ENCODE data around the gene ASPHD2. TPM values are rescaled to one million over a fixed set of nuclear protein-coding genes. Genes with fewer than 3 reads are reported as not detected.

Gene ASPHD2
- total RNA-seq, 1 donor from 2014 or later, result 18.5 TPM

DNA sequence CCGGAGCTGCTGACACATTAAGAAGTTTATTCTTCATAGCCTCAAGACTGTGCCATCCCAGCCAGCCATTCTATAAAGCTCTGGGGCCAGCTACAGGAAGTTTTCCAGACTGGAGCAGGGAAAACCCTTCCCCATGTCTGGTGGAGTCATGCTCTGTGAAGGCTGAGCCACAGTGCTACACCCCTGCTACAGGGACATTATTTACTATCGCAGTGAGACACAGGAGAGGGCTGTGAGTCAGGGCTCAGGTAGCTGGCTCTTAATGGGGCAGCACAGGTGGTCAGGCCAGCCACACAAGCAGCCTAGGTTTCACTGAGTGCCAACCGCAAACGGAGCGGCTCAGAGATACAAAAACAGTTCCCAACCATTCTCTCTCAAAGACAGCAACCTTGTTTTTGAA is 42.5 kb downstream of the ASPHD2 start:
- intact Hi-C loops (cut with micrococcal nuclease), result no loop called here

DNA sequence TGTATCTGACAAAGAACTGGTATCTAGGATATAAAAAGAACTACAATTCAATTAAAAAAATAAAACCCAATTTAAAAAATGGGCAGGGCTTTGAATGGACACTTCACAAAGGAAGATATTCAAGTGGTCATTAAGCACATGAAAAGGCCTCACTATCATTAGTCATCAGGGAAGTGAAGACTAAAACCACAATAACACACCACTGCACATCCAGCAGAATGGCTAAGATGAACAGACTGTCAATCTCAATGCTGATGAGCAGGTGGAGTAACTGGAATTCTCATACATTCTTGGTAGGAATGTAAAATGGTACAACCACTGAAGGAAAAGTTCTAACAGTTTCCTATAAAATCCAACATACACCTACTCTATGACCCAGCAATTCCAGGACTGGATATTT is 45.6 kb downstream of the ASPHD2 start:
- intact Hi-C loops (cut with micrococcal nuclease), result no loop called here

DNA sequence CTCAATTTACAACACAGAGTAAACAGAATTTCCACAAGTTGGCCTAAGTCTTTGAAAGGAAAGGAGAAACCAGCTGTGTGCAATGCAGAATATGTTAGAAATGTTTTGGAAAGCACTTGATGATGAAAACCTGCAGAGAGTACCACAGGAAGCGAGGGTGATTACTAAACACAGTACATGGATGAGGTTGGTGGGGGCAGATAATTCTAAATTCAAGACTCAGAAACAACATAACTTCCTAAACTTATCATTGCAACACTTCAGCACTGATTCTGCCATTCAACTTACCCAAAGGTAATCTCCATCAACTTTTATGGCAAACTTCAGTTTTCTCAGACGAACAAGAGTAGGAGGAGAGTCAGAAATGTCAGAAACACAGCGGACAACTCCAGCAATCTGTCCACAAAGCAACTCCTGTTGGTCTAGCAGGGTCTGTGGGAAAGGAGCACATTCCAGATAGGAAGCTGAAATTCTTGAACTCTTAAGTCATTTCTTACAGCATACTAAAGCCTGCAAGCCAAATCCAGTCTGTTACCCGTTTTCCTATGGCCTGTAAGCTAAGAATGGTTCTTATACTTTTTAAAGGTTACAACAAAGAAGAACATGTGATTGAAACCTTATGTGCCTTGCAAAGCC is 47.8 kb downstream of the ASPHD2 start:
- intact Hi-C loops (cut with micrococcal nuclease), result no loop called here

DNA sequence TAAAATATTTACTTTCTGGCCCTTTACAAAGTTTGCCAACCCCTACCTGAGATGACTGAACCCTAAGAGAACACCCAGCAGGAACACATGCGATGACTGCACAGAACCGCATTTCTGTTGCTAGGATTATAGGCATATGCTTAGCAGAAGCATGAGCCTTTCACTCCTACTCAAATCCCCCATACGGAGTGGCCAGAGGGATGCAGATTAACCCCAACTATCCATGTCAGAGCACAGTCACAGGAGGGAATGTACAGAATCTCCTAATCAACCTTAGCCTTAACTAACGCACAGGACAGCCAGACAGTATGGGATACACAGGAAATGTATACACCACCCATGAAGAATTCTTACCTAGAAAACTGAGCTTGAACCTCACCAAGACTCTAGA is 48.3 kb downstream of the ASPHD2 start:
- intact Hi-C loops (cut with micrococcal nuclease), result no loop called here

DNA sequence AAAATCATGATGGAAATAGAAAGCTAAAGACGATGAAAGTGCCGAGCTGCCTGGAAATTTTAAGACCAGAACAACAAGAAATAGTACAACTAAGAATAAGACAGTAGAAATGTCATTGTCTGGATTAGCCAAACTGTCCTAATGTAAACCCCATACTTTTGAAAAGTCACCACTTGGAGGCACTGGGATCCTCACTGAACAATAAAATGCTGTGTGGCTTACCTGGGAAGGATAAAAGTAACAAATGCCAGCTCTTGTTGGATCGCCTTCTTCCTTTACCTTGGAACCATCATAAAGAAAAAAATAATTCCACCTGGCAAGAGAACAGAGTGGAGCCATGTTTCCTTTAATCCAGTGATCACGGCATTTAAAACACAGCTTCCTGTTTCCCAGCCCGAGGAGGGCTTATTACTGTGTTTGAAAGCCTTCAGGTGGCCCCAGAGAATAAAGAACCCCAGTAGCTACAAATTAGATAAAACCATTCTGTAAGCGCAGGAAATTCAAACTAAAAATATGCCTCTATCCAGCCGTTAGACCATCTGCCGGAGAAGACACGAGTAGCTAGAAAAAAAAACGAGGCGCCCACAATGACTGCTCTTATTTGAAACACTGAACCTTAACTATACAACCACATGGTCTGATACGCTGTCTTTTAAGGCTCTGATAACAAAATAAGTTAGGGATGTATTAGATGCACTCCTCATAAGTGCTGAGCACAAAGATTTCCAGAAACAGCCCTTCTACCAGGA is 50.2 kb downstream of the ASPHD2 start:
- intact Hi-C loops (cut with micrococcal nuclease), result loop anchor here (1.0 kb wide), 1 partner anchor 48 kb away; no protein-coding TSS in a partner anchor

DNA sequence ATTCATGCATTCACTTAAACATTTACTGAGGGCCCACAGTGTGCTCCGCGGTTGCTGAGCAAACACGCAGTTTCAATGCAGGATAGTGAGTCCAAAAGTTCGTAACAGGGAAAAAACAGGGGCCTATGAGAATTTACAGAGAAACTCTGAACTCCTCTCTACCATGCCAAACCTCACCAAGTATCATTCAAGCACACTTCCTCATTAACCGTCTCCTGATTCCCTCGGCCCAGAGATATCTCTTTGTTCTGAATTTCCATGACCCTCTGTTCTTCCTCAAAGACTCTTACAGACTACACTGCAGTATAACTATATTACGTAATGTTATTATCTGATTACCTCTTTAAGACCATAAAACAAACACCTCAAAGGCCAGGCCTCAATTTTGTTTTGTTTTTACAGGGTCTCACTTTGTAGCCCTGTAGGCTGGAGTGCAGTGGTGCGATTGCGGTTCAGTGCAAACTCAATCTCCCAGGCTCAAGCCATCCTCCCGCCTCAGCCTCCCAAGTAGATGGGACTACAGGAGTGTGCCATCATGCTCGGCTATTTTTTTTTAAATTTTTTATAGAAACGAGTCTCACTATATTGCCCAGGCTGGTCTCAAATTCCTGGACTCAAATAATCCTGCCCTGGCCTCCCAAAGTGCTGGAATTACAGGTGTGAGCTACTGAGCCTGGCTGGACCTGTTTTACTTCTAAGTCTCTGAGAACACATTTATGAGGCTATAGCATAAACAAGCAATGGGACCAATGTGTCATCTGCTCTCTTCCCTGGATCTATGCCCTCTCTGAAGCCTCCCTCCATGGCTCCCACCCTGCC is 50.9 kb downstream of the ASPHD2 start:
- intact Hi-C loops (cut with micrococcal nuclease), result loop anchor here (1.0 to 10.0 kb wide), 4 partner anchors 49 to 1405 kb away; partner anchors contain the start of gene TPST2

DNA sequence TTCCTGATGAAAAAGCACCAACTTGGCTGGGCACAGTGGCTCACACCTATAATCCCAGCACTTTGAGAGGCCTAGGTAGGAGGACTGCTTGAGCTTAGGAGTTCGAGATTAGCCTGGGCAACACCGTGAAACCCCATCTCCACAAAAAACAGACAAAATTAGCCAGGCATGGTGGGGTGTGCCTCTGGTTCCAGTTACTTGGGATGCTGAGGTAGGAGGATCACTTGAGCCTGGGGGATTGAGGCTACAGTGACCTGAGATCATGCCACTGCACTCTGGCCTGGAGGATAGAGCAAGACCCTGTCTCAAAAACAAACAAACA is 51.5 kb downstream of the ASPHD2 start:
- intact Hi-C loops (cut with micrococcal nuclease), result loop anchor here (5.0 to 10.0 kb wide), 3 partner anchors 112 to 1406 kb away; partner anchors contain the start of gene TPST2

DNA sequence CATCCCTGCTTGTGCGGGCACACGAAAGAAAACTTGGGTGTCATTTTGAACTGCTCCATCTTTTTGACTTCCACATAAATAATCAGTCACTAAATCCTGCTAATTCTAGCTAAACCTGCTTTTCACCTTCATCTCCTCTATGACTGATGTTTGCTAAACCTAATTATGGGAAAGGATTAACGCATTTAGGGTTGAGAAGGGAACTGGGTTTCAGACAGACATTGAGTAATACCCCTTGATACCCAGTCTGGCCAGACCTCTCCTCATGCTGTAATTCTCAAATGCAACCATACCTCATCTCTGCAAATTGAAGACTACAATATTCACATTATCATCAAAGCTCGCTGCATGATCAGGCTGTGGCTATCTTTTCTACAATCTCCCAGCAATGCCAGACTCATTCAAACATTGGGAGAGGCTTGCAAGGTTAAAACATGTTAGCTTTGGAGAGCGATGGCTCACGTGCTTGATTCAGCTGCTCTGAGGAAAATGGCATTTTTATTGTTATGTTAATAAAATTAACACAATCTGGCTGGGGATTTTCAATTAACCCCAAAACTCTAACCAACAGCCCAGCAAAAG is 52.1 kb downstream of the ASPHD2 start:
- intact Hi-C loops (cut with micrococcal nuclease), result loop anchor here (5.0 to 10.0 kb wide), 3 partner anchors 111 to 1406 kb away; partner anchors contain the start of gene TPST2

DNA sequence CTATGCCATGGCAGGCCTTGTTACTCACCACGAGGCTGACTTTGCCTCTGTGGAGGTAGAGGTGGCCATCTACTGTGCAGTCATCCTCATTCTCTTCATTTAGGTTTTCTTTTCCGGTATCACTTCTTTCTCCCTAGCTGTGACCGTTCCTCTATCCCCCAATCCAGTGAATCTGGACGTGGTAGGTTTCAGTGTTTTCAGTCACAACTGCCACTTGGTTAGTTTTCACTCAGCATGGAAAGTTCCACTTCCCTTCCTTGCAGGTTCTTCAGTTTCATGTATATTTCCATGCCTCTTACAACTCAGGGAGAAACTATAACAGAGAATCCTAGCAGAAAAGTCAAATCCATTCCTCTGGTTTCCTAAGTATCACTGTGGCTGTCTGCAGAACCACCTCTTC is 52.6 kb downstream of the ASPHD2 start:
- intact Hi-C loops (cut with micrococcal nuclease), result loop anchor here (2.0 to 10.0 kb wide), 7 partner anchors 111 to 1437 kb away; partner anchors contain the start of genes PITPNB and TPST2

DNA sequence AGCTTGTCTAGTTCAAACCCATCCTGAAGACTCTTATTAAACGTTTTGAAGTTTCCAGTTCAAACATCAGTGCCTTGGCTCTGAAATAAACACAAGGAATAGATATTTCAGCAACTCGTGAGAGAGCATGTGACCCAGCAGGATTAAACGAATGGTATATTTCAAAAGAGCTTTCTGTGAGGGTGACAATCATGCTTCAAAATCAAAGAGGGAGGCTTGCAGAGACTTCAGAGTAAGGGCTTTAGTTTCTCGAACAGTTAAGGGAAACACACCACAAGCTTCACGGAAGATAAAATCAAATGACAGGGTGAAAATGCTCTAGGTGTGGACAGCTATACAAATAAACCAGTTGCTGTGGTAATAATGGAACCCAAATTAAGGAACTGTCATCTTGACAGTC is 53.1 kb downstream of the ASPHD2 start:
- intact Hi-C loops (cut with micrococcal nuclease), result loop anchor here (2.0 to 10.0 kb wide), 7 partner anchors 110 to 1437 kb away; partner anchors contain the start of genes PITPNB and TPST2

DNA sequence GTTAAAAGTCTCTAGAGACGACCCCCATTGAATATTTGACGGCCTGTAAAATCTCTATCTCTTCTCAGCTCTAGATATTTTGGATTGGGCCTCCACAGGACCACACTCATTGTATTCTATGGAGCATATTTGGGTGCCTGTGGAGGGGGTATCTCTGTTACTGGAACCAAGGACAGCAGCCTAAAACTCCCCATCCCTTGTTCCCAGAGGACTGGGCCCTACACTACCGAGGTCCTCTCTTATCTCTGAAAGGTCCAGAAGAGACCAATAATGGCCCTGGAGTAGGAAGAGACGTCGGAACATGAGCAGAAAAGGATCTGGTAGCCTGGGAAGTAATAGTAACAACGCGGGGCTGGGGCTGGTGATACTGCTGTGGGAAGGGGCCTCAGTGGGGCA is 54.0 kb downstream of the ASPHD2 start:
- intact Hi-C loops (cut with micrococcal nuclease), result loop anchor here (1.0 to 10.0 kb wide), 11 partner anchors 29 to 1436 kb away; partner anchors contain the start of genes GRK3, PITPNB, TFIP11 and TPST2

DNA sequence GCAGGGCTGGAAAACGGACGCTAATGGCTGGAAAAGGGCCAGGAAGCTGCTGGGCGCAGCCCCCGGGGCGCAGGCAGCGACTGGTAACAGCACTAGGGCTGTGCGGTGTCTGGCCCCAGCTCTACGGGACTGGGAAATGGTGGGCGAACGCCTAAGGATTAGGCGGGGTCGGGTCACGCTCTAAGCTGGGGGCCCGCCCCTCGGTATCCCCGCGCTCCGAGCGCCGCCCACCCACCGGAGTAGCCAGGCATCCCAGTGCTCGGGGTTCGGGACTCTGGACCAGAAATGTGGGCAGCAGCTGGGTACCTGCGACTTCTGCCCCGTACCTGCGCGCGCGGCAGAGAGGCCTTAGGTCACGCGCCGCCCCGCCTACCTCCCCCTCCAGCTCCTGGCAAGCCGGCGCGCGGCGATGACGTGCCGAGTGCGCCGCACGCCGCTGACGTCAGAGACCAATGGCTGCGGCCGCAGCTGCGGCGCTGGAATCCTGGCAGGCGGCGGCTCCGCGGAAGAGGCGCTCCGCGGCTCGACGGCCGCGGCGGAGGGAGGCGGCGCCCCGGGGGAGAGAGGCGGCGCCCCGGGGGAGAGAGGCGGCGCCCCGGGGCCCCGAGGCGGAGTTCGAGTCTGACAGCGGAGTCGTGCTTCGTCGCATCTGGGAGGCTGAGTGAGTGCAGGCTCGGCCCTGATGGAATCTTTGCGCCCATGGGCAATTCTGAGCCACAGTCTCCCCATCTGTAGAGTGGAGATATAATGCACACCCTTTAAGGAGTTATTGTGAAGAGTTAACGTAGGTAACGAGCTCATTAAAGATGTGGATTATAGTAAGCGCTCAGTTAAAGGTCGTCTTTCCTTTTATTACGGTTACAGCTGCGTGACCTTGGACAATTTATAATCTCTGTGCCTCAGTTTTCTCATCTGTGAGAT is 54.6 kb downstream of the ASPHD2 start, which contains the start of the genes HPS4 and SRRD:
Gene HPS4 (minus strand): TSS at position 345 of the 921 bp plus-strand sequence. CDS start 2,021 bp downstream, outside the sequence.
Gene SRRD (plus strand): TSS at position 439 of the 921 bp plus-strand sequence. CDS start 14 bp downstream, at position 453.
- intact Hi-C loops (cut with micrococcal nuclease), result loop anchor here (1.0 to 10.0 kb wide), 12 partner anchors 29 to 1435 kb away; partner anchors contain the start of genes GRK3, PITPNB, TFIP11 and TPST2

DNA sequence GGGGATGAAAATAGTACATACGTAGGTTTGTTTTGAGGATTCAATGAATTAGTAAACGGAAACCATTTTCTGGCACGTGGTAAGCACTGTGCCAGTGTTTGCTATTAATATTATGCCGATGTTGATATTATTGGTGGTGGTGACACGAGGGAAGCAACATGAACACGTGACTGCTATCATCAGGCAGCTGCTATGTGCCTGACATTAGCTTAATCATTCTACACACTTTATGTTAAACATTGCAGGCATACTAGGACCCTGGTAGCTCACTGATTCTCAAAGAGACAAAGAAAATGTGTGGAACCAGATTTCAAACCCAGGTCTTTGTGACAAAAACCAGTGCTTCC is 55.3 kb downstream of the ASPHD2 start:
- intact Hi-C loops (cut with micrococcal nuclease), result loop anchor here (2.0 to 10.0 kb wide), 4 partner anchors 68 to 1410 kb away; partner anchors contain the start of gene TPST2

DNA sequence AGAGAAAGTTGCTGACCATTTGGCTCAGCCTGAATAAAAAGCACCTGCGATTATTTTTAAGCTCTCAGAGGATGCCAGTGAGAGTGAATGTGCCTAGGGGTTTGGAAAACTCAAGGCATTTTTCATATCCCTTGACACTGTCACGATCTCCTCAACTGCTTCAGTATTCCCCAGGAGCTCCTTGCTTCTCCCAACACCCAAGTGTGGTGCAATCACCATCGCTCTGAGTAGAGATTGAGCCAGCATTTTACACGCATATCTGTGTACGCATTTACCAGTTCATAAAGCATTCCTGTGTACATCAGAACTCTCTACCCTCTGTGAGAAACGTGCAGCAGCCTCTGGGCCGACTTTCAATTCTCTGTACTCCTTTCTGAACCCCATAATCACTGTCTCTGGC is 56.0 kb downstream of the ASPHD2 start:
- intact Hi-C loops (cut with micrococcal nuclease), result loop anchor here (2.0 to 10.0 kb wide), 3 partner anchors 68 to 1410 kb away; no protein-coding TSS in a partner anchor

DNA sequence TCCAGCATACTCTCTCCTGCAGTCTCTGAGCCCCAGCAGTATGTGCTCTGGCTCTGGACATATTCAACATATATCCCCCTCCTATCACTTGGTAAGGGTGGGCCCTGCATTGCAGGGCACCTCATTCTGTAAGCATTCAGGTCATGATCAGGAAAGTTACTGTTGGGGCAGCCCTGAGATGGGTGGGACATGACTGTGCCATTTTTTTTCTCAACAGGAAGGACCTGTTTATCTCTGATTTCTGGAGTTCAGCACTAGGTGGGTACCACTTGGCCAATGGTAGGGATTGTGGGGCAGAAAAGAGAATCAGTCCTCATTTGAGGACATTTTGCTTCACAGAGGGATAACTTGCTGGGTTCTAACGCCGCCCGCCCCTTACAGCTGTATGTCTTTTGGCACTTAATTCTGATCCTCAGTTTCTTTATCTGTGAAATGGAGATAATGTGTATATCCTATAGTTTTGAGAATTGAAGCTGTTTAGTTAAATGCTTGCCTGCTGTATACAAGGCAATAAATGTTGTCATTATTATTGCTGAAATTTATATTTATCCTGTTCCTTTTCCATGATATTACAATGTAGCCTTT is 56.8 kb downstream of the ASPHD2 start:
- intact Hi-C loops (cut with micrococcal nuclease), result loop anchor here (2.0 to 10.0 kb wide), 3 partner anchors 67 to 1411 kb away; no protein-coding TSS in a partner anchor

DNA sequence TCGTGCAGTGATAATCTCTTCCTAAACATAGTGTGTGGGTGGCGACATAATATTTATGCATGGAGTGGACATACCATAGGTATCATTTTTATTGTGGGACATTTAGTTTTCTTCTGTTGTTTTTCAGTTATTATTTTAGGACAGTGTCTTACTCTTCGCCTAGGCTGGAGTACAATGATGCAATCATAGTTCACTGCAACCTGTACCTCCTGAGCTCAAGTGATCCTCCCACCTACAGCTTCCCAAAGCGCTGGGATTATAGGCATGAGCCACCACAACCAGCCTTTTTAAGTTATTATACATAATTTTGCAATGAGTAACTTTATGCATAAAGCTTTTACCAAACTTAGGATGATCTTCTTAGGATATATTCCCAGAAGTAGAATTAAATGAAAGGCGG is 57.3 kb downstream of the ASPHD2 start:
- intact Hi-C loops (cut with micrococcal nuclease), result loop anchor here (10.0 kb wide), 2 partner anchors 192 to 1412 kb away; no protein-coding TSS in a partner anchor

DNA sequence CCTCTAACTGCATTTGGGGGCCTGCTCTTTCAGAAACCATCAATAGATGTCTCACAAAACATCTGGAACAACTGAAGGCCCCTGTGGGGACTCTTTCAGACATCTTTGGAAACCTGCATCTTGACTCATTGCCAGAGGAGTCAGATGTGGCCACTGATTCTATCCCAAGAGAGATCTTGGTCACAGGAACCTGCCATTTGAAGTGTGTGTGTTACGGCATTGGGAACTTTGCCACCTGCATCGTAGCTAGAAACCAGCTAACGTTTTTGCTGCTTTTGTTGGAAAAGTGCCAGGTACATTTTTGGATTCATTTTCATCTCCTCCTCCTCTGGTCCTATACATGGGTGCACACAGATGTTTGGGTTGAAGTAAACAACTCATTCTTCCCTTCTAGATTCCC is 58.9 kb downstream of the ASPHD2 start:
- intact Hi-C loops (cut with micrococcal nuclease), result loop anchor here (10.0 kb wide), 2 partner anchors 193 to 1413 kb away; no protein-coding TSS in a partner anchor

DNA sequence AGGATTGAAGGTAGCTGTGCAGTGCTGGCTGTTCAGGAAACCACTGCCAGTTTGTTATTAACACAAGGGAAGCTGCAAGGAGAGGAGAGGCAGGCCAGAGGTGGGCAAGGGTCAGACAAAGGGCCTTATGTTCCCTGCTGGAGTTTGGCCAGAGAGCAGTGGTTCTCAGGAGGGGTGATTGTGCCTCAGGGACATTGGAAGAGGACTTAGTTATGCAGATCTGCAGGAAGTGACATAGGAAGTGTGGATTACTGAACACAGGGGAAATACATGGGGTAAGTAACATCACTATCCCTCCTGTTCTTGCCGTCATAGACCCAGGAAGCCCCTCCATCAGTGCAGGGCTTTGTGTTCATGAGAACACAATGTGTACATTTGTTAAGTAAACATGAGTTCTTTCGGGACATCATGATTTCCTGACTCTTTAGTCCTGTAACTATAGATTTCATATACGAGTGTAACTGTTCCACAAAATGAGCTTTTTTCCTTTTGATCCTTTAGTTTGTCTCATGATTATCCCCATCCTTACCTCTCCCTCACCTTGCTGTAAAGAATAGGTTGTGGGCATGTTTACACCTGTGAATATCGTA is 60.5 kb downstream of the ASPHD2 start:
- intact Hi-C loops (cut with micrococcal nuclease), result loop anchor here (10.0 kb wide), 2 partner anchors 195 to 1415 kb away; no protein-coding TSS in a partner anchor

DNA sequence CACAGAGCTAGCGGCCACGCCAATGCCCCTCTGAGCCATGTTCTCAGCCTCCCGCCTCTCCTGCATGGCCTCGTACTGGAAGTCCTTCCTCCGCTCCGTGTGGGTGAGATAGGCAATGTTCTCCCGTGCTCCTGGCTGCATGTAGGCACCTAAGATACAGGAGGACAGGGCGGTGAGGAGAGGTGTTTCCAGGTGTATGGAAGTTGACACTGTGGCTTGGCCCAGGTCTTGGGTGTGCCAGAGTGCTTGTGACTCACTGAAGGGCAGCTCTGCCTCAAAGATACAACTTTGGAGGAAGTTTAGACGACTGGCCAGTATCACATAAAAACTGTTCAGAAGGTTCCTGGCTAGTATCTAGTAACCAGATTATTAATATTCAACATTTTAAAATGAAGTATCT is 63.2 kb downstream of the ASPHD2 start:
- intact Hi-C loops (cut with micrococcal nuclease), result no loop called here

Data from T-helper 1 cell treated with Interleukin-12 subunit alpha and Interleukin-12 subunit beta and Interleukin-4 antibody, amounts not matched to agents 30 ng/mL and 1 ng/mL, for 36 hours (primary cell).